T-helper 9 cell (primary cell): ENCODE results near the gene PKD2L2.
"Not testable (repeated sequence)": the region's sequence is repeated elsewhere in the genome, so short reads cannot be mapped to it uniquely, and the experiment has no call there.

Source experiments
- DNase-seq: peaks from one replicate; pipeline ENCODE4 v3.0.0-alpha.2; 2020

PKD2L2 gene

GRCh38 chr5:137890845-137891244, 1.6 kb downstream of the PKD2L2 start:
- DNase-seq, result no peak

GRCh38 chr5:137891849-137892248, 2.6 kb downstream of the PKD2L2 start:
- no peak for DNase-seq

GRCh38 chr5:137894586-137894985, 5.3 kb downstream of the PKD2L2 start:
- DNase-seq, result no peak

GRCh38 chr5:137896560-137896959, 7.3 kb downstream of the PKD2L2 start:
- DNase-seq, result no peak

- DNase-seq, result no peak
These were observed 10.2 kb downstream of the PKD2L2 start for GRCh38 chr5:137899493-137899892.

GRCh38 chr5:137901011-137901817, 12.0 kb downstream of the PKD2L2 start:
- DNase-seq, result no peak

- DNase-seq, result no peak
These were observed 13.3 kb downstream of the PKD2L2 start for GRCh38 chr5:137902408-137903133.

GRCh38 chr5:137914758-137915157, 25.5 kb downstream of the PKD2L2 start:
- DNase-seq, result no peak

GRCh38 chr5:137916923-137917322, 27.7 kb downstream of the PKD2L2 start:
- DNase-seq, result no peak

- DNase-seq, result no peak
These were observed 32.7 kb downstream of the PKD2L2 start for GRCh38 chr5:137921931-137922330.

- no peak for DNase-seq
These were observed 34.6 kb downstream of the PKD2L2 start for GRCh38 chr5:137923856-137924255.

GRCh38 chr5:137932800-137933199, 43.5 kb downstream of the PKD2L2 start:
- DNase-seq, result no peak

GRCh38 chr5:137933491-137933911, 44.2 kb downstream of the PKD2L2 start:
- no peak for DNase-seq

GRCh38 chr5:137935190-137935589, 45.9 kb downstream of the PKD2L2 start:
- DNase-seq, result no peak

GRCh38 chr5:137935694-137936093, 46.4 kb downstream of the PKD2L2 start:
- no peak for DNase-seq

GRCh38 chr5:137937994-137938750, 48.9 kb downstream of the PKD2L2 start:
- DNase-seq, result no peak

- no peak for DNase-seq
These were observed 49.5 kb downstream of the PKD2L2 start for GRCh38 chr5:137938751-137939143.

- DNase-seq, result no peak
These were observed 50.1 kb downstream of the PKD2L2 start for GRCh38 chr5:137939331-137939730.

- DNase-seq, result not testable (repeated sequence)
These were observed 55.0 kb downstream of the PKD2L2 start for GRCh38 chr5:137944280-137944679.

- no peak for DNase-seq
These were observed 56.6 kb downstream of the PKD2L2 start for GRCh38 chr5:137945825-137946224.

GRCh38 chr5:137954131-137954879, 65.0 kb downstream of the PKD2L2 start:
- no peak for DNase-seq

- DNase-seq, result no peak
These were observed 68.7 kb downstream of the PKD2L2 start for GRCh38 chr5:137957948-137958347.

- DNase-seq, result no peak
These were observed 70.2 kb downstream of the PKD2L2 start for GRCh38 chr5:137959488-137959887.
